ENCODE results near the gene THOC5.

DNA sequence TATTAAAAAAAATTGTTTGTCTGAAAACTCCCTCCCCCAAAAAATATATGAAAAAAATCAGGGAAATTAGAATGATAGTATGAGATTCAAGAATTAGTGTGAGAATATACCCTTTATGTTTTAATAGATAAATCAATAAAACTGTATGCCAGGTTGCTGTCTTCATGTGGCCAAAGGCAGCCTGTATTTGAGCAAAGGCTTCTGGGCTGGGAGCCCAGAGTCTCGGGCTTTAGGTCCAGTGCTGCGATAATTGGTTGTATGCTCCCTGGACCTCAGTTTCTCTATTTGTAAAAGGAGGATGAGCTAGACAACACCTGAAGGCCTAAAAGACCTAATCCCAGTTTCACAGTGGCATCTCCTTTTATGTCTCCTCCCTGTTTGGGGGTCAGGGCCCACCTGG, 29.8 kb downstream of the THOC5 start:
- TF ChIP-seq GATA2 (IDR thresholded peaks at IDR 0.05; ENCODE audit: low read depth, low read length) (no peak), GATA3 (IDR thresholded peaks at IDR 0.05; ENCODE audit: low read depth, low read length) (no peak)

Measured in SH-SY5Y (cell line).